Fibroblast of the aortic adventitia (primary cell): ENCODE measurements around the gene FA2H. TPM values are rescaled to one million over a fixed set of nuclear protein-coding genes. Genes with fewer than 3 reads are reported as not detected.
"Not testable (repeated sequence)": the region's sequence is repeated elsewhere in the genome, so short reads cannot be mapped to it uniquely, and the experiment has no call there.

Experiments
- DNase-seq: peaks from one replicate; pipeline ENCODE4 v3.0.0-alpha.2; 2010; ENCODE audit warnings: low read depth
- H3K4me3 ChIP-seq: 2 replicates; pipeline ENCODE4 v1.5.1; 2011; ENCODE audit warnings: low read depth, mild to moderate bottlenecking, control low read depth, low read length, moderate library complexity
- CTCF ChIP-seq: IDR thresholded peaks from 2 replicates; pipeline ENCODE4 v1.5.1; 2011; ENCODE audit warnings: mild to moderate bottlenecking, low read length, control low read depth, inconsistent platforms; ENCODE audit not compliant: insufficient read depth
- total RNA-seq: library from RNA; depleted of rRNA; stranded (reverse); fragments of >200 nt; gene quantifications from 2 replicates; pipeline ENCODE4 v1.2.3, GENCODE V29; 2012; ENCODE audit warnings: low replicate concordance

The FA2H gene
- total RNA-seq, 1 donor = not detected

GRCh38 chr16:74726716-74727115 lies 47.9 kb downstream of the FA2H start:
- peak; percentile 40 for TF ChIP-seq CTCF
- no peak for DNase-seq
- H3K4me3 ChIP-seq = no peak overlapping the region

- no peak for TF ChIP-seq CTCF
- DNase-seq = no peak
- H3K4me3 ChIP-seq = no peak overlapping the region
Measured at GRCh38 chr16:74725651-74726455, 48.8 kb downstream of the FA2H start.

GRCh38 chr16:74724820-74725549 lies 49.6 kb downstream of the FA2H start:
- H3K4me3 ChIP-seq = no peak overlapping the region
- peak; percentile 48 for DNase-seq
- TF ChIP-seq CTCF = peak; percentile 44

- no peak for TF ChIP-seq CTCF
- no peak overlapping the region for H3K4me3 ChIP-seq
- DNase-seq = no peak
Measured at GRCh38 chr16:74723256-74723655, 51.4 kb downstream of the FA2H start.

- DNase-seq, H3K4me3 ChIP-seq: not testable (repeated sequence)
Measured at GRCh38 chr16:74722156-74722555, 52.5 kb downstream of the FA2H start.

GRCh38 chr16:74721716-74722115 lies 52.9 kb downstream of the FA2H start:
- TF ChIP-seq CTCF = no peak
- no peak overlapping the region for H3K4me3 ChIP-seq
- DNase-seq = no peak

GRCh38 chr16:74720579-74720978 lies 54.0 kb downstream of the FA2H start:
- H3K4me3 ChIP-seq = no peak overlapping the region
- no peak for DNase-seq
- no peak for TF ChIP-seq CTCF
